HG02623 (cell line): ENCODE data around the gene PTHLH.

ENCODE experiments used
- ATAC-seq: cut with Tn5 transposase; IDR thresholded peaks from one replicate; pipeline ENCODE4 v1.9.1; 2021; ENCODE audit warnings: moderate library complexity; ENCODE audit not compliant: unreplicated experiment

The PTHLH gene

DNA sequence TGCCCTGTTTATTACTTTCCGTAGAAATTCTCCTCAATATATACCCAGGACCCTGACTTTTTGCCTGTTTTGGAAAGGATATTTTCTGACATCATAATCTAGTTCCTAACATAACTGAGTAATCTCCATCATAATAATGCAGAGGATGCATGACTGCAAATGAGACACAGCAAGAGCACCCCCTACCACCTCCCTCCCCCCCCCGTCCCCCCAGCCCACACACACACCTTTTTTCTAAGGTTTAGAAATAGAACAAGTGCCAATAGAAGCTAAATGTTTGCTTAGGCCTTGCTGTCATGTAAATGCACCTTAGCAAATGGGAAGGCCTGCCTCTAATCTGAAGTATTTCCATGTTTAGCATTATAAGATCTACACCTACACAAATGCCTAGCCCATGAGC is at the start of gene PTHLH:
TSS of gene PTHLH (minus strand) at position 13 of the 400 bp plus-strand sequence. CDS start 3,239 bp downstream, outside the sequence.
- no peak for ATAC-seq

DNA sequence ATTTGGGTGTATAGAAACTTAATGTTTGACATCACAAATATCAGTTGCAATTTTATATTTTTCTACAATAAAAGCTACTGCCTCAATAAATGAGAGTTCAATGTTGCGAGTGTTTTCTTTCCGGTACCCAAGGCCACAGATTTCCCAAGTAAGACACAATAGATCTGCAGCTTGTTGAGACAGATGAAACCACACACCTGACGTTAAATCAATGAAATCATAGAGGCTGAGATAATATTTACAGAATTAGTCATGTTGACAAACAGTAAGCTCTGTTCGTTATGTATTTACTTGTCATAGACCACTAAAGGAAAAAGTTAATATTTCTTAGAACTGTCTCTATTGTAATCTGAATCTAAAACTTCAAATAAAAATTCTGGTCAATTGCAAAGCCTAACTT is 49.2 kb upstream of the PTHLH start:
- no peak for ATAC-seq

DNA sequence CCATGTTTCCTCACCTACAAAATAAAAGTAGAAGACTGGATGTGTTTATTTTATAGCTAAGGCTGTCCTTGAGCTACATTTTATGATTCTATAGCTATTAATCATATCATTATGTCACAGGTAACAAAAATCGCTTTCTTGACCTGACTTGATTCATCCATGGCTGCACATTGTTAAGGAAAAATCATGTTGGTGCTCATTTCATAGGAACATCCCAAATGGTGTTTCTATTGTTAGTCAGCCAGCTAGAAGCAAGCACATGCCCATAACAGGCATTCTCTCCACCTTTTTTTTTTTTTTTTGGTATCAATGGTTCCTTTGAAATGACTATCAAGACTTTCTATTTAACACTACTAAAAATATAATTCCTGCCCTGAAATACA is 45.3 kb upstream of the PTHLH start:
- ATAC-seq = no peak

DNA sequence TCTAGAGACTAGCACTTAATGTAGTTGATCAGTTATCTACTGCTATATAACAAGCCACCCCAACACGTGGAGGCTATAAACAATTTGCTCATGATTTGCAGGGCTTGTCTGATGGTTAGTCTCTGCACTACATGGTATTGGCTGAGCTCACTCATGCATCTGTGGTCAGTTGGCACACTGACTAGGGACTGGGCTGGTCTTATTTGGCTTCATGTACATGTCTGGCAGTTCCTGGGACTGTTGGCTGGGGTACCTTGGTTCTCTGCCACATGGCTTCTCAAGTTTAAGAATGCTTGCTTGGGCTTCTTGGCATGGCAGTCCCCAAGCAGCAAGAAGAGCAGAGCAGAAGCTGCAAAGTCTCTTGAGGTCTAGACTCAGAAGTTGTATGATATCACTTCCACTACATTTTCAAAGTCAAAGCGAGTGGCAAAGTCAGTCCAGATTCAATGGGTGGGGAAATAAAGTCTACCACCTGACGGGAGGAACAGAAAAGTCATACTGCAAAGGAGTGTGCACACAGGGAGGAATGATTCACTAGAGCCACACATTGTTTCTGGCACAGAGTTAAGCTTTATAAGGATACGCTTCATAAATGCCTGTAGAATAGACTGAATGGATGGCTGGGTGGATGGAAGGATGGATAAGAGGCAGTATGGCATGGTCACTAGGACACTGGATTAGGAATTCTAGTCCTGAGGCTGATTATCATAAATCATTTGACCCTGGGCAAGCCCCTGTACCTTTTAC is 44.8 kb upstream of the PTHLH start:
- no peak for ATAC-seq

DNA sequence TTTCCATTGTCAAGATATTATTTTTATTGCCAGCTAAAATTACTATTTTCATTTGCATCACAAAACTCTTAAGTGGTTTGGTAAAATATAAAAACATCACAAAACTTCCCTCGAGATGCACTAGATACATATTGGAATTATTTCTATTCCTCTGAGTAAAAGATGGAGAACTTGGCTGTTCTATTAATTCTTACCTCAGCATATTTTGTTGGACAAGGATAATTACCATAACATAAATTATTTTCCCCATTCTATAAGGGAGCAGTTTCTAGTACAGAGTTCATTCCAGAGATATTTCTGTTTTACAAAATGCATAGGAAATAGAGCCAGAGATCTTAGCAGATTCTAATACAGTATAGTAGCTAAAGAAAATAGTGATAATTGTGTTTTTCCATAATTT is 42.6 kb upstream of the PTHLH start:
- ATAC-seq = no peak

DNA sequence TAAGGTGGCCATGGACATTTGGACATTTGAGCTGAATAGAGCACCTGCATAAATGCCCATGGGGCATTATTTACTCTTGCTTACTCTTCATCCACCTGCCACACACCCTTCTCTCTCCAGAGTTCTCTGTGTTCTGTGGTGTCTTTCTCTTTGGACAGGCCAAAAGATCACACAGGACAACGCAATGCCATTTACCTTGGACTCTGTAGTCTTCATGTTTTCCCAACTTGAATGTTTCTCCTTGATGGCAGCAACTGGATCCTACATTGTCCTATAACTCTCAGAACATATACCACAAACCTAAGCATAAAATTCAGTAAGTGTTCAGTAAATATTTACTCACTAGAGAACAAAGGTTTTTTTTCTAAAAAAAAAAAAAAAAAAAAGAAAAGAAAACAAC is 41.7 kb upstream of the PTHLH start:
- ATAC-seq = no peak

DNA sequence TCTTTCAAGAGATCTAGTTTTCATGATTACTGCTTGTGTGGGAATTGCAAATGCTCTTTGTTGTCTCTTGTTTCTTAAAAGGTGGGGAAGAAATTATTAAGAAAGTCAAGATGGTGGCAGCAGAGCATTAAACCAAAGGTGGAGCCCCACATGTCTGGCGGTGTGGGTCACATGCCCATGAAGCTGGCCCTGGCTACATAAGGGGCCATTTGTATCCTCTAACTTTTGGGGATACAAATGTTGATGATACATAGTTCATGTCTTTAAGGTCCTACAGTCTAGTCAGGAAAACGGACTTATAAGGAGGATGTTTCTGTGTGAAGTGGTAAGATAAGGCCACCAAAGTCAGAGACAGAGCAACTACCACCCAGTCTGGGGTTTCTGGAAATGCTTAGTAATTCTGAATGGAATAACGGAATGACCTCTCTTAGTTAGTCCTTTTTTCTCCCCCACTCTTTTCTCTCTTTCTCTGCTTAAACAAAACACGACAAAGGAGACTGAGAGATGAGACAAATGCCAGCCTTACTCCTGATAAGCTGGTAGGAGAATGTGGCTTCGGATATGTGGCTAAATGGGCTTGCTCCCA is 39.9 kb upstream of the PTHLH start:
- ATAC-seq = no peak

DNA sequence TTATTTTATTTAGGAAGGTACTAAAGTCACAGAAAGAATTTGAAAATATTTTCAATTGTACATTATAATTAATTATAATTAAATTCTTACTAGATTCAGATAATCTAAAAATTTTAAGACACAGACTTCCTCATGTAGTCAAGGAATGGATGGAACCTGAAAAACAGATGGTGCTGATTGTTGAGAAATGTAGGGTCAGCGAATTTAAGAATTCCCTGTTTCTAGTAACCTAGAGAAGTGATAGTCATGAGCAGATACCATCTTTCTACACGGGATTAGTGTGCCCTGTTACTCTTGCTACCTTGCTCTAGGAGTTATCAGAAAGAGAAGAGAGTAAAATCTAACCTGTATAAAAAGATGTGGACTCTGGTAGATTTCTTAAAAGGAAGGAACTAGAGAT is 37.5 kb upstream of the PTHLH start:
- ATAC-seq = no peak

DNA sequence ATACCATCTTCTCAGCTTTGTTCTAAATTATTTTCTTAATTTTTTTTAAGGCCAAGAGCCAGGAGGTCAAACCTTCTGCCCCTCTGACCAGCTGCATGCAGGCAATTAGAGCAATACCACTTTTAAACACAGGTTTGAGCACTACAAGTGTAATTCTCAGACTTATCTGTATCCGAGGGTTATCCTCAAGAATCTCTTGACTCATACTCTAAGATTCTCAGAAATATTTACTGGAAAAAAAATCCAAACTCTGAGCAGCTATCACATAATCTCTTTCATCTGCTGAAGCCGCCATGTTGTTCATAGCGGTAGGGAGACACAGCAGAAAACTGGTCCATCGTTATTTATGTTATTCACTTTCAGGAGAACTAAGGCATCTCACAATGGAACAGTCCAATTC is 27.4 kb upstream of the PTHLH start:
- no peak for ATAC-seq

DNA sequence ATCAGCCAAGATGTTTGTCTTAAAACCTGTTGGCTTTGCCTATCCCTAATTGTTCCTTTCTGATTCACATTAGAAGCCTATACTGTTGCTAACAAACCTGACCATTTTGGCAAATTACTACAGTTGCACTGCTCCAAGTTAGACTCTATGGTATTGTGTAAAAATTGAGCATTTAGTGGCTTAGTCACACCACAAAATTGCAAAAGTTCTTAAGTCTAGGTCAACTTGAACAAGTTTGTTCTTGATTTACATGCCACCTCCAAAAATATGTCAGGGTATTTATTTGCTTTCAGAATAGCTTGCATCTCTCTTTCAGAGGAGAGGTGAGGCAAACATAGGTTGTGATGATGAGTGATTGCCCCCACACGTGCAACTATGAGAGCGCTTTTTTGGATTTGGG is 27.0 kb upstream of the PTHLH start:
- no peak for ATAC-seq

DNA sequence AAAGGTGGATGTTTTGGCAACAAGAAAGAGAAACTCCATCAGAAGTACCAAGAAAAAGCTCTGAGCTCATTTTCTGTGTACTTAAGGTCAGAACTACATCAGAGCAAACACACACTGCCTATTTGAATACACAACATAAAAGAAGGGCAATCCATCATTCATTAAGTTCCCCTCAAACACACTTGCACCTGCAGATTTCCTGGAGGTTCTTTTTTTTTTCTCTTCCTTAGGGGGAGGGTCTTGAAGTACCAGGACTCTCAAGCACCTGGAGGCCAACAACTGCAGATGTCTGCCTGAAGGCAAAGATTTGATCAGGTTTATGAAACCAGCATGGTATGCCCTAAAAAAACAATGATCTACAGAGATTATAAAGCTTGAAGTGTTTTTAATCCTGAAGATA is 26.1 kb upstream of the PTHLH start:
- ATAC-seq = no peak

DNA sequence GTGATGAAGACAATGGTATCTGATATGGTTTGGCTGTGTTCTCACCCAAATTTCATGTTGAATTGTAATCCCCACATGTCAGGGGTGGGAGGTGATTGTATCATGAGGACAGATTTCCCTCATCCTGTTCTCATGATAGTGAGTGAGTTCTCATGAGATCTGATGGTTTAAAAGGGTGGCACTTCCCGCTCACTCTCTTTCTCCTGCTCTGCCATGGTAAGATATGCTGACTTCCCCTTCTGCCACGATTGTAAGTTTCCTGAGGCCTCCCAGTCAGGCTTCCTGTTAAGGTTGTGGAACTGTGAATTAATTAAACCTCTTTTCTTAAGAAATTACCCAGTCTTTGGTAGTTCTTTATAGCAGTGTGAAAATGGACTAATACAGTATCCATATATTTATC is 25.6 kb upstream of the PTHLH start:
- no peak for ATAC-seq

DNA sequence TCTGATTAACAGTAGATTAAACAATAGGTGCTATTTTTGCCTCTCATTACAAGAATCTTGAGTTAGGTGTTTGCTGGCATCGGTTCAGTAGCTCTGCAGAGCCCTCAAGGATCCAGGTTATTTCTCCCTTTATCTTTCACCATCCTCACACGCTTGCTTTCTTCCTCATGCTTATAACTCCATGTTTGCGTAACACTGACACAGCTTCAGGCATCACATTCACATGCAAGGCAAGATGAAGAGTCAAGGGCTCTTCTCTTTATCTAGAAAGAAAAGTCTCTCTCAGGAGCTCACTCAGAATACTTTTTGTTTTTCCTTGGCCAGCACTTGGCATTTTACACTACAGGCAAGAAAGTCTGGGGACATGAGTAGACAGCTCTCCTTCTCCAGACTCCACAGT is 24.2 kb upstream of the PTHLH start:
- no peak for ATAC-seq

DNA sequence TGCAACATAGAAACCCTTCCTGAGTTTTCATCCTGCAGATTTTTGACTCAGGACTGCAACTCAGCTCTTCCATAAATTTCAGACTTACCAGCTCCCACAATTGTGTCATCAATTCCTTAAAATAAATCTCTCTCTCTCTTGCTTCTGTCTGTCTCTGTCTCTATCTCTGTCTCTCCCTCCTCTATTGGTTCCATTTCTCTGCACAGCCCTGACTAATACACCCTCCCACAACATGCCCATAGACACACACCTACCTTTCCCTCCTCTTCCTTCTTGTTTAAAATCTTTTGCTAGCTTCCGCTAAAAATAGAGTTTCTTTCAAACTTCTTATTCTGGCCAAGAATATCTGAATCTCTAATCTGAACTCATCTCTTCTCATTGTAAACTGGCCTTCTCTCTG is 22.9 kb upstream of the PTHLH start:
- ATAC-seq = no peak

DNA sequence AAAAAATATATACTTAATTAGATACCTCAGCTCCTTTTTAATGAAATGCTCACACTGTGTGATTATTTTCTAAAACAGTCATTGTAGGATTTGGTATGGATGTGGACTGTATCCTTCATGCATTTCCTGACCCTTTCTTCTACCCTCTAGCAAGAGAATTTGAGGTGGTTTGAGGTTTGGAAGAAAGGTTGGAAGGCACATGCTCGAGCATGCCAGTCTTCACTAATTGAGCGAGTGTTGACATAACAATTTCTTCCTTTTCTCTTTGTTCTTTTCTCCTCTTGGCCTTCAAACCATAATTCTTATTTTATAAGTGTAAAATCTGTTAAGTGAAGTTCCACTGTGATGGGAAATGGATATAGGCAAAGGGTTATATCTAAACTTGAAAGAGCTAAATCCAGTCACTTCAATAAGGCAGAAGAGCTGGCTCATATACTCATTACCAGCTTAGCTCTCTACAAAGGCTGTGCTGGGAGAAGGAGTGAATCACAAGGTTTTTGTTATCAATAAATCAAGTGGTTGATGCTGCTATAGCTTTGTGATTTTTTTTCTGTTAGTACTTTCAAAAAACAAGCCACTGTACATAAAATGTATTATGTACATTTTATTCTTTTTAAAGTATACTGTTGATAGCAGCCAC is 16.2 kb upstream of the PTHLH start:
- no peak for ATAC-seq

DNA sequence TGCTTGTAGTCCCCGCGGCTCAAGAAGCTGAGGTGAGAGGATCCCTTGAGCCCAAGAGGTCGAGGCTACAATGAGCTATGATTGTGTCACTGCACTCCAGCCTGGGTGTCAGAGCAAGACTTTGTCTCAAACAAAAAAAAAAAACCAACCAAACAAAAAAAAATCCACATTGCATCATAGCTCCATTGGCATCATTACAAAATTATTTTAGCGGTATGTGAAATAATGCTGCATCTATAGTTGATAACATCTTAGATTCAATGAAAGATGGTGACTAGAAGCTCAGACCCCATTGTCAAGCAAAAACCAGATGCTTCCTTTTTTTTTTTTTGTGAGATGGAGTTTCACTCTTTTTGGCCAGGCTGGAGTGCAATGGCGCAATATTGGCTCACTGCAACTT is 14.8 kb upstream of the PTHLH start:
- no peak for ATAC-seq

DNA sequence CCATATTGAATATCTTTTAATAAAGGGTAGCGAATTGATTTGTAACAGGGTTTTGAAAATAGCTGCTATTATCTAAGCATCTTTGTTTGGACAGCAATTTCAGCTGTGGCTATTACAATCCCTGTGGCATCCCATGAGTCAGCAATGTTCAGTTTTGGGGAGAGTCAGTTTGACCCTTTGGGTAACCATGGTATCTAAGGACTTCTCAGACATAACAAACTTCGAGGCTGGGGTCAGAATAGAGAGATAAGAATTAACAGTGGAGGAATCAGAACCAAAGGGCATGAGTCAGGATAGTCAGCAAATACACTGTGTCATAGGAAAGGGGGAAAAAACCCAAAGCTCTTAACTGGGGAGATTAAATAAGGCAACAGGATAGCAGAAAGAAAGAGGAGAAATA is 11.7 kb upstream of the PTHLH start:
- ATAC-seq = no peak

DNA sequence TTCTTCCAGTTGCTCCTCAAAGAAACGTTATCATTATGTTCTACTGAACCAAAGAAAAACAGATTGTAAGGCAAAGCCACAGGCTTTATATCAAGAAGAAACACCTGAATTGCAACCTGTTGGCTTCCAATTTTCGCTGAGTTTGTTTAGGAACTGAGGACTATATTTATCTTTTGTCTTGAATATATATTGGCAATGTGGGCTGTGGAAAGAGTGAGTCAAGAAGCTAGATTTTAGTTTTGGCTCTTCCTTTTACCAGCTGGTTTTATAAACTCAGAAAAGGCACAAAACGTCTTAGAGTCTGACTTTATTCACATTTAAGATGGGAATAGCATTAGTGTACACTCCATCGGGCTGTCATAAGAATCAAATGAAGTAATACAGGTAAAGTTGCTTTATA is 10.4 kb upstream of the PTHLH start:
- no peak for ATAC-seq

DNA sequence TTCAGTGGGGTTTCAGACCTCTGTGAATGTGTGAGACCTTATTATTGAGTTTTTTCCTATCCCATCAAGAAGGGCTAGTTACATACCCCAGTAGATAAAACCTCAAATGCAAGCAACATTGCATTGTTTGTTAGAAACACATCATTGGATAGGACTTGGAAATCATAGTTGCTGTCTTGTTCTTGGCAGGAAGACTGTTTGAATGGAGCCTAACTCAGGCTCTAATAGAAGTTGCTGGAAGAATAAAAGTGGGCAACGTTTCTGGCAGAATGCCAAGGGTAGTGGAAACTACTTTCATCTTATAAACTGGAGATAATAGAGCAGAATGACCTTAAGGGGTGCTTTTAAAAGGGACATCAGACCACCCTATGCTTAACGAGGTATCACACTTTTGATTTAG is 9.9 kb upstream of the PTHLH start:
- ATAC-seq = no peak

DNA sequence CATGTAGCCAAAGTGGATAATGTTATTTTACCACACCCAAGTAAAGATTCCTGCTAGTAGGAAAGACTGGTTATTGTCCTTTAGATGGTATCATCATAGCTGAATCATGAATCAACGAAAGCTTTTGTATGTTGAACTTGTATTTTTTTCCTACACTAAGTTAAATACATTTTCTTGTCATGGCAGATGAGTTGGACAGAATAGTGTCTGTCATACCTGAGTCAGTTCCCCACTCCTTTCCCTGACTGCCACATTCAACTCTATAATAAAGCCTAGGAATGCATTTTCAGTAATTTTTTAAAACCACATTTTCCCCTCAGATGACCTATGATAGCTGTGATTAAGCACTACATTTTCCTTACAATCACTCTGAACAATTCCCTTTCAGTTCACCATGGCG is 9.3 kb upstream of the PTHLH start:
- ATAC-seq = no peak

DNA sequence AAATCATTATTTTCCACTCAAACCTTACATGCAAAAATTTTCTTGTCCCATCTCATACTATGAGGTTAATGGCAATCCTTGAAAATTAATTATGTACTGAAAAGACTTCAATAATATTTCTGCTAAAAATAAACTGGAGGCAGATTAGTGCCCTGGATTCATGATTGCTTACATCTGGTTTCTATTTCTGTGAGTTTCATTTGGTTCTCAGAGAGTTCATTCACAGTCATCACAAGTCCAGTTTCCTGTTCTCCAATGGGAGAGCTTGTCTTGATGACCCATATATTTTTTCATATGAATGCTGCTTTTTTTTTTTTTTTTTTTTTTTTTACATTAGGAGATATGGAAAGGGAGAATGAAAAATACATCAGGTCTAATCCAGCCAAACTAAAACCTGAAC is 6.6 kb upstream of the PTHLH start:
- no peak for ATAC-seq
